ENCODE results near the gene ACSL1.

The ACSL1 gene

DNA sequence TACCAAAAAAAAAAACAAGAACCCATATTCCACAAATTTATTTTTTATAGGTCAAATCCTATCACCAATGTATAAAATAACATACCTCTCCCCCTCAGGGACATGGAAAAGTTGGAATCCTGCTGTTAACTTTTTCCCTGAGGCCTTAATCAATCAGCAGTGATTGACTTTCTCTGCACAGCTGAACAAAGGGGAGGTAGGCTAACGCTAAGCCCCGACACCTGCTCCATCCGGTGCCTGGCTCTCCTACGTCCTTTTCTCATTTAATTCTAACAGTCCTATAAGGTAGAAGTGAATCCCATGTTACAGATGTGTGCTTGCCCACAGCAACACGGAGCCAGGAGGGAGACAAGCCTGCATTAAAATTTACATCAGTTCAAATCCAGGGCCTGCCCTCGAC lies 94.7 kb downstream of the ACSL1 start:
- TF ChIP-seq, protein P1, sequence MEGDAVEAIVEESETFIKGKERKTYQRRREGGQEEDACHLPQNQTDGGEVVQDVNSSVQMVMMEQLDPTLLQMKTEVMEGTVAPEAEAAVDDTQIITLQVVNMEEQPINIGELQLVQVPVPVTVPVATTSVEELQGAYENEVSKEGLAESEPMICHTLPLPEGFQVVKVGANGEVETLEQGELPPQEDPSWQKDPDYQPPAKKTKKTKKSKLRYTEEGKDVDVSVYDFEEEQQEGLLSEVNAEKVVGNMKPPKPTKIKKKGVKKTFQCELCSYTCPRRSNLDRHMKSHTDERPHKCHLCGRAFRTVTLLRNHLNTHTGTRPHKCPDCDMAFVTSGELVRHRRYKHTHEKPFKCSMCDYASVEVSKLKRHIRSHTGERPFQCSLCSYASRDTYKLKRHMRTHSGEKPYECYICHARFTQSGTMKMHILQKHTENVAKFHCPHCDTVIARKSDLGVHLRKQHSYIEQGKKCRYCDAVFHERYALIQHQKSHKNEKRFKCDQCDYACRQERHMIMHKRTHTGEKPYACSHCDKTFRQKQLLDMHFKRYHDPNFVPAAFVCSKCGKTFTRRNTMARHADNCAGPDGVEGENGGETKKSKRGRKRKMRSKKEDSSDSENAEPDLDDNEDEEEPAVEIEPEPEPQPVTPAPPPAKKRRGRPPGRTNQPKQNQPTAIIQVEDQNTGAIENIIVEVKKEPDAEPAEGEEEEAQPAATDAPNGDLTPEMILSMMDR (IDR thresholded peaks at IDR 0.05; ENCODE audit: extremely low read depth, missing control alignments), result no peak
- DNase-seq (ENCODE audit: low spot score), result no peak

DNA sequence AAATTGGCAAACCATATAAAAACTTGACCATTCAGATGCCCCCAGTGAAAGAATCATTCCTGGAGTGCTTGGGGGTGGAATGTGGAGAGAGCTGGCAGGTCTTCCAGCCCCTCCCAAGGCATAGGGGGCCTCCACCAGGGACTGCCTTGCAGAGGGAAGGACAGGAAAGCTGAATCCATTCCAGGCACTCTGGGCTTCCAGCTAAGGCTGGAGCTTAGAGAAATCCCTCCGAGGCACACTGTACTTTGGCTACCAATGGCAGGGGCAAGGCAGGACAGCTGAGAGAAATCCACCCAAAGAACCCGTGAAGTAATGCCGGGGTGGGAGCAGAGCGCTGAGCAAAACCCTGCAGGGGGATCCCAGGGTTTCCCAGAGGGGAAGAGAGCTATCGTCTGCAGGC lies 95.8 kb downstream of the ACSL1 start:
- TF ChIP-seq, protein P1 (IDR thresholded peaks at IDR 0.05; ENCODE audit: extremely low read depth, missing control alignments), result no peak
- DNase-seq (ENCODE audit: low spot score), result no peak

DNA sequence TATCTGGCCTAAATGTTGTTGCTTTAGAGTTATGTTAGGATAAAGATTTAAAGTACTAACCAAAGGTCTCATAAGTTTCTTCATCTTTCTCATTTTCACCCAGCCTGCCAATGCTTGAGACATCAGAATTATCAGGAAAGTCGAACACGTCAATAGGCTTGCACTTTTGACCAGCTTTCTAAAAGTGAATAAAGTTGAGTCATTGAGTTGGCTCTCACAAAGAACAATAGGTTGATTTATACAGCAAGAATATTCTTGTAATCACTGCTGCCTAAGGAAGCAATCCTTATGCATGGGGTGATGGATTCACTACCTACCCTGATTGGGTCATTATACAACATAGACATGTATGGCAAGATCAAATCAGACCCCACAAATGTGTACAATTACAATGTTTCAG lies 96.9 kb downstream of the ACSL1 start:
- TF ChIP-seq, protein P1 (IDR thresholded peaks at IDR 0.05; ENCODE audit: extremely low read depth, missing control alignments), result no peak
- DNase-seq (ENCODE audit: low spot score), result no peak

DNA sequence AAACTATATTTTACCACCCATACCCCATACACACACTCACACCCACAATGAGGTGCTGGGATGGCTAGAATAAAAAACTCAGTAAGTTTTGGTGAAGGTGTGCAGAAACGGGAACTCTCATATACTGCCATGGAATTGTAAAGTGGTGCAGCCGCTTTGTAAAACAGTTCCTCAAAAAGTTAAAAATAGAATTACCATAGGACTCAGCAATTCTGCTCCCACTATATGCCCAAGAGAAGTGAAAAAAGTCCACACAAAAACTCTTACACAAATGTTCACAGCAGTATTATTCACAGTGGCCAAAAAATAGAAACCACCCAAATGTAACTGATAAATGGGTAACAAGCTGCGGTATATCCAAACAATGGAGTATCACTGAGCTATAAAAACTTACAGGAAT lies 98.3 kb downstream of the ACSL1 start:
- DNase-seq (ENCODE audit: low spot score), result no peak
- TF ChIP-seq, protein P1 (IDR thresholded peaks at IDR 0.05; ENCODE audit: extremely low read depth, missing control alignments), result no peak

DNA sequence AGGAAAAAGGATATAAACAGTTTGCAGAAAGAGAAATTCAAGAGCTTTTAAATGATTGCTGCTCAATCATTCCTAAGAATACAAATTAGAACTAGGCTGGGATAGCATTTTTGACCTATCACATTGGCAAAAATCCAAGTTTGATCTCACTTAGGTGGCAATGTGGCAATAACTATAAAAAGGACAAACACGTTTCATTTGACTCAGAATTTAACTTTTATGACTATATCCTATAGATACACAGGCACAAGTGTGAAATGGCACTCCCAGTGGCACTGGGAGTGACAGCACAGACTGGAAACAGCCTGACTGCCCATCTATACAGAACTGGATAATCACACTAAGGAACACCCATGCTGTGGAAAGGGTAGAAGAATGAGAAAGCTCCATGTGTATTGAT lies 103.0 kb downstream of the ACSL1 start:
- TF ChIP-seq, protein P1 (IDR thresholded peaks at IDR 0.05; ENCODE audit: extremely low read depth, missing control alignments), result no peak
- DNase-seq (ENCODE audit: low spot score), result no peak

DNA sequence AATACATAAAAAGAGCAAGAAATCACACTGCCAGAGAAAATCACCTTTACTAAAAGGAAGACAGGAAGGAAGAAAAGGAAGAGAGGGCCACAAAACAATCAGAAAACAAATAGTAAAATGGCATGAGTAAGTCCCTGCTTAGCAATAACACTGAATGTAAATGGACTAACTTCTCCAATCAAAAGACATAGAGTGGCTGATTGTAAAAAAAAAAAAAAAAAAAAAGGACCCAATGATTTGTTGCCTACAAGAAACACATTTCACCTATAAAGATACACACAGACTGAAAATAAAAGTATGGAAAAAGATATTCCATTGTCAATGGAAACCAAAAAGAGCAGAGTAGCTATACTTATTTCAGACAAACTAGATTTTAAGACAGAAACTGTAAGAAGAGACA lies 104.5 kb downstream of the ACSL1 start:
- TF ChIP-seq, protein P1 (IDR thresholded peaks at IDR 0.05; ENCODE audit: extremely low read depth, missing control alignments), result no peak
- no peak for DNase-seq (ENCODE audit: low spot score)

DNA sequence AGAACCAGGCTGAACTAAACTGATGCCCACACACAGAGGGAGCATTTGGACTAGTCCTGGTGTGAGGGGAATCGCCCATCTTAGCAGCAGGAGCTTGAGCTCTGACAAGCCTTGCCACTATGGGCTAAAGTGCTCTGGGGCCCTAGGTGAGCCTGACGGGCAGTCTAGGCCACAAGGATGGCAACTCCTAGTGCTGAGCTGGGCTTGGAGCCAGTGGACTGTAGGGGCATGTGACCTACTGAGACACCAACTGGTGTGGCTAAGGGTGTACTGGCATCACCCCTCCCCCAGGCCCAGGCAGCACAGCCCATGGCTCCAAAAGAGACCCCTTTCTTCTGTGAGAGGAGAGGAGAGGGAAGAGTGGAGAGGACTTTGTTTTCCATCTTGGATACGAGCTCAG lies 106.4 kb downstream of the ACSL1 start:
- TF ChIP-seq, protein P1 (IDR thresholded peaks at IDR 0.05; ENCODE audit: extremely low read depth, missing control alignments), result no peak
- no peak for DNase-seq (ENCODE audit: low spot score)

Data from GM20000 (cell line).